ENCODE data around the gene POMT1.

GRCh38 chr9:131467214-131467935 lies 35.3 kb upstream of the POMT1 start:
- no peak for TF ChIP-seq CTCF (IDR thresholded peaks at IDR 0.05; ENCODE audit: insufficient read depth, low read length, poor library complexity, severe bottlenecking)
- no peak for TF ChIP-seq EZH2phosphoT487 (conservative IDR thresholded peaks at IDR 0.05; ENCODE audit: low read length)

Measured in SU-DHL-6 (cell line).